ENCODE results near the gene TUSC2. TPM values are rescaled to one million over a fixed set of nuclear protein-coding genes. Genes with fewer than 3 reads are reported as not detected.

The TUSC2 gene
- total RNA-seq, 2 donors from 2014 or later = 12.6 to 19.4 TPM

GRCh38 chr3:50303013-50303815 lies 24.8 kb downstream of the TUSC2 start, which contains the start of gene HYAL1:
HYAL1 (minus strand) TSS chr3:50303574; CDS start chr3:50302956, 618 bp downstream.
- no peak within 1 kb of the TSS for H3K4me3 ChIP-seq
- no peak within 1 kb of the TSS for H3K27ac ChIP-seq
- H3K4me1 ChIP-seq (ENCODE audit: control insufficient read depth in 1 of 2, low read depth in 2 of 2) = peaks cover 14 to 18% of the 10 kb centered on the region in 2 donors
- H3K36me3 ChIP-seq = no peaks in the 10 kb centered on the region
- no peaks in the 10 kb centered on the region for H3K9me3 ChIP-seq
- TF ChIP-seq, protein P1, sequence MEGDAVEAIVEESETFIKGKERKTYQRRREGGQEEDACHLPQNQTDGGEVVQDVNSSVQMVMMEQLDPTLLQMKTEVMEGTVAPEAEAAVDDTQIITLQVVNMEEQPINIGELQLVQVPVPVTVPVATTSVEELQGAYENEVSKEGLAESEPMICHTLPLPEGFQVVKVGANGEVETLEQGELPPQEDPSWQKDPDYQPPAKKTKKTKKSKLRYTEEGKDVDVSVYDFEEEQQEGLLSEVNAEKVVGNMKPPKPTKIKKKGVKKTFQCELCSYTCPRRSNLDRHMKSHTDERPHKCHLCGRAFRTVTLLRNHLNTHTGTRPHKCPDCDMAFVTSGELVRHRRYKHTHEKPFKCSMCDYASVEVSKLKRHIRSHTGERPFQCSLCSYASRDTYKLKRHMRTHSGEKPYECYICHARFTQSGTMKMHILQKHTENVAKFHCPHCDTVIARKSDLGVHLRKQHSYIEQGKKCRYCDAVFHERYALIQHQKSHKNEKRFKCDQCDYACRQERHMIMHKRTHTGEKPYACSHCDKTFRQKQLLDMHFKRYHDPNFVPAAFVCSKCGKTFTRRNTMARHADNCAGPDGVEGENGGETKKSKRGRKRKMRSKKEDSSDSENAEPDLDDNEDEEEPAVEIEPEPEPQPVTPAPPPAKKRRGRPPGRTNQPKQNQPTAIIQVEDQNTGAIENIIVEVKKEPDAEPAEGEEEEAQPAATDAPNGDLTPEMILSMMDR (IDR thresholded peaks at IDR 0.05) = no peak
- ATAC-seq (ENCODE audit: insufficient number of reproducible peaks, low FRiP score, low read depth) (no peak), DNase-seq (ENCODE audit: low spot score) (no peak)
- H3K27me3 ChIP-seq (replicated peaks; ENCODE audit: insufficient read depth) = no peaks in the 10 kb centered on the region

GRCh38 chr3:50302095-50303012 lies 25.7 kb downstream of the TUSC2 start:
- TF ChIP-seq, protein P1 (IDR thresholded peaks at IDR 0.05) = no peak
- Histone ChIP-seq H3K4me3 (no peak overlapping the region), H3K27ac (no peak overlapping the region), H3K9me3 (no peaks in the 10 kb centered on the region), H3K4me1 (ENCODE audit: control insufficient read depth in 1 of 2, low read depth in 2 of 2) (peaks cover 16 to 25% of the 10 kb centered on the region in 2 donors), H3K36me3 (no peaks in the 10 kb centered on the region), H3K27me3 (replicated peaks; ENCODE audit: insufficient read depth) (no peaks in the 10 kb centered on the region)
- no peak for ATAC-seq (ENCODE audit: insufficient number of reproducible peaks, low FRiP score, low read depth)
- DNase-seq (ENCODE audit: low spot score) = no peak

DNA sequence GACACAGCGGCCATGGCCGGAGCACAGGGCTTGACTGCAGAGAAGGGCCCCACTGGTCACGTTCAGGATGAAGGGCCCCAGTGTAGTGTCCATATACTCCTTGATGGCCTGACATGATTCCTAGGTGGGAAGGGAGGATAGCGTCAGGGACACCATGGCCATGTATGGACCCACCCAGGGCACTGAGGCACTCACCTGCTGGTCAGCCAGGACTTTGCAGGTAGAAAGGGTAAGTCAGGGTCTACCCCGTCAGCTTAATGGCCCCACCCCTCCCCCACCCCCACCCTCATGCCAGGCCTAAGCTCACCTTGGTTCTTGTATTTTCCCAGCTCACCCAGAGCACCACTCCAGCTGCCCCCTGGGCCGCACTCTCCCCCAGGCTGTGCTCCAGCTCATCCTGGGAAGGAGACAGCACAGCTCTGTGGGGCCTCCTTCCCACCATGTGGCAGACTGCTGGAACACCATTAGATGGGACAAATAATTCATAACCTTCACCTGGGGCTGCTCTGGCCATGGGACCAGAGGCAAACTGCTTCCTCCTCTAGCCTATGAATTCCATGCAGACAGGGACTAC lies 27.3 kb downstream of the TUSC2 start:
- Histone ChIP-seq H3K4me1 (ENCODE audit: control insufficient read depth in 1 of 2, low read depth in 2 of 2) (peaks cover 16 to 25% of the 10 kb centered on the region in 2 donors), H3K27me3 (replicated peaks; ENCODE audit: insufficient read depth) (no peaks in the 10 kb centered on the region), H3K36me3 (no peaks in the 10 kb centered on the region), H3K9me3 (no peaks in the 10 kb centered on the region), H3K4me3 (peak overlapping the region; percentile 94), H3K27ac (peak overlapping the region; percentile 72 to 87)
- TF ChIP-seq, protein P1 (IDR thresholded peaks at IDR 0.05) = no peak
- DNase-seq (ENCODE audit: low spot score) (no peak), ATAC-seq (ENCODE audit: insufficient number of reproducible peaks, low FRiP score, low read depth) (no peak)

DNA sequence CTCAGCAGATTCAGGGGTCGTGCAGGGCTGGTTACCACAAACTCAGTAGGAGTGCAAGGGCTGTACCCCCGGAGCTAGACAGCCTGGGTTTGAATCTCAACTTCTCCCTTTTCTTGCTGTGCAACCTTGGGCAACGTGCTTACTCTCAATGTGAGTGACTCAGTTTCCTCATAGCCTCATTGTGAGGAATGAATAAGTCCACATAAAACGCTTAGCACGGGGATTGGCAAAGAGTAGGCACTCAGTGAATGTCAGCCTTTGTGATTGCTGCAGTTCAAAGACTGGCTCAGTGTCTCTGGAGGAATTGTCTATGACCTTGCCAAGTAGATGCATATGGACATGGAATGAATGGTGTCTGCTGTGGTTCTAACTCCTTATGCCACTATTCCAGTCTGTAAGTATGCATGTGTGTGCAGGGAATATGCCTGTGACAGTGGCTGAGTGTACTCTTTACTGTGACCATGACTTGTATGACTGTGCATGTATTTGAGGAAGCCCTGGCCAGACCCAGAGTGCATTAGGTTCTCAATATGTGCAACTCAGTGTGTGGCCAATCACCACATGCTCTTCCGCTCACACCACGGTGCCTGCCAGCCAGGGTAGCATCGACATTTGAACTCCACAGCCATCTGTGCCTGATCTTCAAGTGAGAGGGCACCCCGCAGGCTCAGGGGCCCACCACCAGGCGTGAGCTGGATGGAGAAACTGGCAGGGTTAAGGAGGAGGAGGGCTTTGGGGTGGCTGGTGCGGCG lies 27.9 kb downstream of the TUSC2 start:
- DNase-seq (ENCODE audit: low spot score) = no peak
- H3K4me1 ChIP-seq (ENCODE audit: control insufficient read depth in 1 of 2, low read depth in 2 of 2) = peaks cover 16 to 25% of the 10 kb centered on the region in 2 donors

More for the DNA sequence above, 27.9 kb downstream of the TUSC2 start:
- Histone ChIP-seq H3K27ac (peak overlapping the region; percentile 72 to 87), H3K27me3 (replicated peaks; ENCODE audit: insufficient read depth) (no peaks in the 10 kb centered on the region), H3K9me3 (no peaks in the 10 kb centered on the region), H3K4me3 (peak overlapping the region; percentile 94), H3K36me3 (no peaks in the 10 kb centered on the region)
- peak; percentile 2 for ATAC-seq (ENCODE audit: insufficient number of reproducible peaks, low FRiP score, low read depth)
- TF ChIP-seq, protein P1 (IDR thresholded peaks at IDR 0.05) = no peak

Measured in thoracic aorta (tissue), 2 donors.